ENCODE data around the gene ASS1. TPM values are rescaled to one million over a fixed set of nuclear protein-coding genes. Genes with fewer than 3 reads are reported as not detected.

ASS1 gene
- polyA plus RNA-seq, 2 of the 4 experiments (the other 2 are of a cell fraction), result 11.3 to 32.5 TPM

GRCh38 chr9:130483371-130483971, 38.7 kb downstream of the ASS1 start:
- no peak for ATAC-seq

GRCh38 chr9:130484362-130485072, 39.8 kb downstream of the ASS1 start:
- H3K4me1 ChIP-seq, result no peaks in the 10 kb centered on the region
- DNase-seq (ENCODE audit: low read depth in 1 of 2, low spot score in 1 of 2) (no peak), FAIRE-seq (no peak), ATAC-seq (no peak)
- POLR2A ChIA-PET, result no interaction called here
- no peak overlapping the region for H3K27ac ChIP-seq
- H3K4me3 ChIP-seq, result no peak overlapping the region
- CTCF ChIA-PET, result interaction anchor here (0.8 to 2.5 kb wide), 6 partner anchors 11 to 200 kb away, joined by 3 to 8 read pairs (median 5); no protein-coding TSS in a partner anchor
- H3K4me2 ChIP-seq, result no peak overlapping the region
- H3K9me3 ChIP-seq, result no peaks in the 10 kb centered on the region
- WGBS (ENCODE audit: missing lambda C conversion rate), result 88% methylated on average over 21 of the region's 21 CpGs
- TF ChIP-seq REST (IDR thresholded peaks at IDR 0.05) (no peak), CHD4 (IDR thresholded peaks at IDR 0.05; ENCODE audit: borderline replicate concordance) (no peak), HOXA7 (CRISPR knock-in tag; IDR thresholded peaks at IDR 0.05) (no peak), MYC (IDR thresholded peaks at IDR 0.05; ENCODE audit: borderline replicate concordance, low read length) (no peak)
- TF ChIP-seq, protein P1, sequence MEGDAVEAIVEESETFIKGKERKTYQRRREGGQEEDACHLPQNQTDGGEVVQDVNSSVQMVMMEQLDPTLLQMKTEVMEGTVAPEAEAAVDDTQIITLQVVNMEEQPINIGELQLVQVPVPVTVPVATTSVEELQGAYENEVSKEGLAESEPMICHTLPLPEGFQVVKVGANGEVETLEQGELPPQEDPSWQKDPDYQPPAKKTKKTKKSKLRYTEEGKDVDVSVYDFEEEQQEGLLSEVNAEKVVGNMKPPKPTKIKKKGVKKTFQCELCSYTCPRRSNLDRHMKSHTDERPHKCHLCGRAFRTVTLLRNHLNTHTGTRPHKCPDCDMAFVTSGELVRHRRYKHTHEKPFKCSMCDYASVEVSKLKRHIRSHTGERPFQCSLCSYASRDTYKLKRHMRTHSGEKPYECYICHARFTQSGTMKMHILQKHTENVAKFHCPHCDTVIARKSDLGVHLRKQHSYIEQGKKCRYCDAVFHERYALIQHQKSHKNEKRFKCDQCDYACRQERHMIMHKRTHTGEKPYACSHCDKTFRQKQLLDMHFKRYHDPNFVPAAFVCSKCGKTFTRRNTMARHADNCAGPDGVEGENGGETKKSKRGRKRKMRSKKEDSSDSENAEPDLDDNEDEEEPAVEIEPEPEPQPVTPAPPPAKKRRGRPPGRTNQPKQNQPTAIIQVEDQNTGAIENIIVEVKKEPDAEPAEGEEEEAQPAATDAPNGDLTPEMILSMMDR (IDR thresholded peaks at IDR 0.05), result no peak

More at GRCh38 chr9:130483371-130483971, 38.7 kb downstream of the ASS1 start:
- DNase-seq (ENCODE audit: low read depth in 1 of 2, low spot score in 1 of 2) (no peak), FAIRE-seq (no peak)
- Histone ChIP-seq H3K4me3 (no peak overlapping the region), H3K4me2 (no peak overlapping the region), H3K4me1 (no peaks in the 10 kb centered on the region), H3K27ac (no peak overlapping the region), H3K9me3 (no peaks in the 10 kb centered on the region)
- ChIA-PET CTCF (interaction anchor here (2.0 kb wide), 1 partner anchor 22 kb away, joined by 10 read pairs; no protein-coding TSS in a partner anchor), POLR2A (no interaction called here)
- WGBS (ENCODE audit: missing lambda C conversion rate), result 77% methylated on average over 16 of the region's 16 CpGs
- TF ChIP-seq RARB (CRISPR knock-in tag; IDR thresholded peaks at IDR 0.05), result no peak
- no peak for TF ChIP-seq ESRRA (IDR thresholded peaks at IDR 0.05; ENCODE audit: borderline replicate concordance, low read length)
- no peak for TF ChIP-seq POLR2AphosphoS2 (conservative IDR thresholded peaks at IDR 0.05; ENCODE audit: low read length)
- TF ChIP-seq HEYL (CRISPR knock-in tag; IDR thresholded peaks at IDR 0.05), result no peak
- TF ChIP-seq ATOH8 (CRISPR knock-in tag; IDR thresholded peaks at IDR 0.05; ENCODE audit: low read depth), result no peak
- no peak for TF ChIP-seq NPAS2 (CRISPR knock-in tag; IDR thresholded peaks at IDR 0.05; ENCODE audit: borderline replicate concordance)
- TF ChIP-seq MYC (IDR thresholded peaks at IDR 0.05; ENCODE audit: borderline replicate concordance, low read length), result no peak
- TF ChIP-seq CHD4 (IDR thresholded peaks at IDR 0.05; ENCODE audit: borderline replicate concordance), result no peak
- TF ChIP-seq, protein P2, sequence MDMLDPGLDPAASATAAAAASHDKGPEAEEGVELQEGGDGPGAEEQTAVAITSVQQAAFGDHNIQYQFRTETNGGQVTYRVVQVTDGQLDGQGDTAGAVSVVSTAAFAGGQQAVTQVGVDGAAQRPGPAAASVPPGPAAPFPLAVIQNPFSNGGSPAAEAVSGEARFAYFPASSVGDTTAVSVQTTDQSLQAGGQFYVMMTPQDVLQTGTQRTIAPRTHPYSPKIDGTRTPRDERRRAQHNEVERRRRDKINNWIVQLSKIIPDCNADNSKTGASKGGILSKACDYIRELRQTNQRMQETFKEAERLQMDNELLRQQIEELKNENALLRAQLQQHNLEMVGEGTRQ (IDR thresholded peaks at IDR 0.05), result no peak
- no peak for TF ChIP-seq EP300 (IDR thresholded peaks at IDR 0.05)
- TF ChIP-seq KDM1A (IDR thresholded peaks at IDR 0.05; ENCODE audit: low read depth), result no peak
- no peak for TF ChIP-seq HOXB5 (CRISPR knock-in tag; IDR thresholded peaks at IDR 0.05)
- TF ChIP-seq, protein P3, sequence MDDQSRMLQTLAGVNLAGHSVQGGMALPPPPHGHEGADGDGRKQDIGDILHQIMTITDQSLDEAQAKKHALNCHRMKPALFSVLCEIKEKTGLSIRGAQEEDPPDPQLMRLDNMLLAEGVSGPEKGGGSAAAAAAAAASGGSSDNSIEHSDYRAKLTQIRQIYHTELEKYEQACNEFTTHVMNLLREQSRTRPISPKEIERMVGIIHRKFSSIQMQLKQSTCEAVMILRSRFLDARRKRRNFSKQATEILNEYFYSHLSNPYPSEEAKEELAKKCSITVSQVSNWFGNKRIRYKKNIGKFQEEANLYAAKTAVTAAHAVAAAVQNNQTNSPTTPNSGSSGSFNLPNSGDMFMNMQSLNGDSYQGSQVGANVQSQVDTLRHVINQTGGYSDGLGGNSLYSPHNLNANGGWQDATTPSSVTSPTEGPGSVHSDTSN (IDR thresholded peaks at IDR 0.05), result no peak
- TF ChIP-seq GATA3 (IDR thresholded peaks at IDR 0.05; ENCODE audit: borderline replicate concordance), result no peak

Data from A549 (cell line).